CD4-positive, alpha-beta T cell treated with Interferon gamma for 1 hour (primary cell): Measurements from ENCODE around the gene INIP.
"Not testable (repeated sequence)": the region's sequence is repeated elsewhere in the genome, so short reads cannot be mapped to it uniquely, and the experiment has no call there.

Experiments
- DNase-seq: peaks from one replicate; pipeline ENCODE4 v3.0.0-alpha.2; 2020

The INIP gene

GRCh38 chr9:112734892-112735291 is 17.0 kb upstream of the INIP start:
- DNase-seq: no peak

GRCh38 chr9:112731971-112732370 is 14.1 kb upstream of the INIP start:
- DNase-seq: no peak

GRCh38 chr9:112728401-112728800 is 10.5 kb upstream of the INIP start:
- no peak for DNase-seq

GRCh38 chr9:112726428-112726827 is 8.5 kb upstream of the INIP start:
- no peak for DNase-seq

- DNase-seq: no peak
Observed at GRCh38 chr9:112725961-112726360, 8.0 kb upstream of the INIP start.

- DNase-seq: not testable (repeated sequence)
Observed at GRCh38 chr9:112722749-112723148, 4.8 kb upstream of the INIP start.

- no peak for DNase-seq
Observed at GRCh38 chr9:112720113-112720780, 2.3 kb upstream of the INIP start.

GRCh38 chr9:112719696-112720095 is 1.8 kb upstream of the INIP start:
- no peak for DNase-seq

GRCh38 chr9:112719241-112719691 is 1.3 kb upstream of the INIP start:
- DNase-seq: no peak

- DNase-seq: no peak
Observed at GRCh38 chr9:112712678-112713077, 5.2 kb downstream of the INIP start.

GRCh38 chr9:112711050-112711689 is 6.7 kb downstream of the INIP start:
- no peak for DNase-seq

GRCh38 chr9:112705768-112706427 is 12.0 kb downstream of the INIP start:
- no peak for DNase-seq

GRCh38 chr9:112703304-112703703 is 14.6 kb downstream of the INIP start:
- DNase-seq: no peak

GRCh38 chr9:112700085-112700484 is 17.8 kb downstream of the INIP start:
- DNase-seq: no peak

GRCh38 chr9:112699230-112699629 is 18.7 kb downstream of the INIP start:
- no peak for DNase-seq

GRCh38 chr9:112696461-112696860 is 21.5 kb downstream of the INIP start:
- DNase-seq: no peak

GRCh38 chr9:112694706-112695555 is 23.0 kb downstream of the INIP start:
- DNase-seq: no peak

GRCh38 chr9:112689161-112689740 is 28.7 kb downstream of the INIP start:
- DNase-seq: no peak

GRCh38 chr9:112680731-112681402 is 37.0 kb downstream of the INIP start:
- DNase-seq: no peak

GRCh38 chr9:112677040-112677439 is 40.9 kb downstream of the INIP start:
- DNase-seq: no peak

- not testable (repeated sequence) for DNase-seq
Observed at GRCh38 chr9:112673221-112673620, 44.7 kb downstream of the INIP start.

- no peak for DNase-seq
Observed at GRCh38 chr9:112670991-112671625, 46.8 kb downstream of the INIP start.
